Heart left ventricle (tissue), 16 donors: Measurements from ENCODE around the gene WNK2. TPM values are rescaled to one million over a fixed set of nuclear protein-coding genes. Genes with fewer than 3 reads are reported as not detected.
A peak's percentile ranks its signal among the peaks of the same experiment; 100 is the strongest.

Source experiments
- ATAC-seq, 4 donors: fragments of 200-7000 bp; cut with Tn5 transposase; one replicate each; pipeline ENCODE4 v1.9.1; 2020 to 2022; ENCODE audit warnings: moderate library complexity in 4 of 4, mild to moderate bottlenecking in 3 of 4, moderate number of reproducible peaks in 1 of 4
- DNase-seq, 5 donors: peaks; one replicate each; pipeline ENCODE4 v3.0.0-alpha.2; 2020
- H3K27ac ChIP-seq, 12 donors: fragments of 200-600 bp; sonication (generic) in 4 of 12; one replicate each; pipeline versions ENCODE4 v1.5.0 to v1.8.0; 2016 to 2022; ENCODE audit warnings: mild to moderate bottlenecking in 2 of 12
- H3K27me3 ChIP-seq, 9 donors: fragments of 200-600 bp; sonication (generic) in 2 of 9; one replicate each; pipeline versions ENCODE4 v1.5.1 to v1.8.0; 2016 to 2022; ENCODE audit warnings: mild to moderate bottlenecking in 3 of 9
- H3K36me3 ChIP-seq, 9 donors: fragments of 200-600 bp; sonication (generic) in 2 of 9; one replicate each; pipeline versions ENCODE4 v1.5.0 to v1.8.0; 2018 to 2022; ENCODE audit warnings: mild to moderate bottlenecking in 2 of 9
- H3K4me1 ChIP-seq, 12 donors: fragments of 200-600 bp; sonication (generic) in 4 of 12; one replicate each; pipeline versions ENCODE4 v1.5.0 to v1.8.0; 2016 to 2022; ENCODE audit warnings: mild to moderate bottlenecking in 3 of 12
- H3K4me3 ChIP-seq, 12 donors: fragments of 200-600 bp; sonication (generic) in 4 of 12; one replicate each; pipeline versions ENCODE4 v1.5.0 to v1.8.0; 2017 to 2022; ENCODE audit warnings: mild to moderate bottlenecking in 9 of 12, moderate library complexity in 4 of 12
- H3K9me3 ChIP-seq, 12 donors: fragments of 200-600 bp; sonication (generic) in 4 of 12; one replicate each; pipeline versions ENCODE4 v1.5.0 to v1.8.0; 2016 to 2022; ENCODE audit warnings: mild to moderate bottlenecking in 1 of 12
- POLR2A ChIP-seq, 2 donors: fragments of 450-650 bp; IDR thresholded peaks; one replicate each; pipeline ENCODE4 v1.6.1; 2017; ENCODE audit warnings: antibody characterized with exemption in 2 of 2, mild to moderate bottlenecking in 2 of 2, moderate library complexity in 2 of 2
- WGBS, 4 donors: extraction: QIAGEN DNeasy Blood & Tissue Kit in 2 of 4; methylation state at CpG; one replicate each; pipeline versions ENCODE4 v1.1.5 to v1.1.7; 2013 to 2018; 5-methylcytosine and 5-hydroxymethylcytosine counted together
- intact Hi-C, 10 donors: fragments of 100-400 bp; cut with DNase I; formaldehyde crosslinking; loops; one replicate each; pipeline versions ENCODE4 v1.11.1 to v1.14.2; 2022
- polyA plus RNA-seq, 2 donors: library from polyadenylated mRNA; stranded (reverse); fragments of 200-250 nt; gene quantifications; one replicate each; pipeline ENCODE4 v1.2.3, GENCODE V29; 2013
- total RNA-seq, 9 donors: library from RNA; depleted of rRNA in 2 of 9; stranded (reverse); fragments of >200 nt in 2 of 9; fragmentation: NEBNext Ultra II Directional in 3 of 9; extraction: Animal tissue kit (Norgen Biotek cat#: 25700) in 3 of 9; gene quantifications; one replicate each; pipeline versions ENCODE4 v1.1.0 to v1.2.4, GENCODE V29; 2016 to 2023
- TF ChIP-seq, protein P1 (sequence below), 12 donors: fragments of 200-600 bp; sonication (generic) in 4 of 12; IDR thresholded peaks; one replicate each; pipeline versions ENCODE4 v1.5.0 to v1.8.0; 2018 to 2022; ENCODE audit warnings: antibody characterized with exemption in 12 of 12, mild to moderate bottlenecking in 5 of 12
- donor health status: ischemic (EF 13 %, LVEDD 7.1; RV severe dilation, severe dysfunction).
- donor health status: healthy with polysubstance abuse.
- donor health status: DM: no; HTN: yes; CAD: no.
- donor health status: DM: no; HTN: no; CAD: no.
- donor health status: ischemic (EF 25% LVEDD 6.9; RV normal size, moderate dysfunction).
- donor health status: ischemic (EF 25% LVEDD 5.7; RV mildly dilated, moderate dysfunction).
- donor health status: healthy.
- donor health status: DM: yes; HTN: yes; CAD: no.
- donor health status: ischemic (EF 35%, LVEDD 5.7; RV mildly dilated, moderate dysfunction).
- donor health status: nonischemic (EF 11% LVEDD 7.7; RV severe dilation, severe dysfunction).
- donor health status: DM: yes; HTN: yes; CAD: no.
- donor health status: PGD.
- donor health status: ischemic (EF 29% LVEDD 5.4; RV normal size, mild dysfunction).
- donor health status: nonischemic (EF 23%, LVEDD 6.1; RV moderate dilation, normal function).

Gene WNK2
- total and polyA plus RNA-seq, 11 donors = 29.4 to 206 (median 112) TPM

DNA sequence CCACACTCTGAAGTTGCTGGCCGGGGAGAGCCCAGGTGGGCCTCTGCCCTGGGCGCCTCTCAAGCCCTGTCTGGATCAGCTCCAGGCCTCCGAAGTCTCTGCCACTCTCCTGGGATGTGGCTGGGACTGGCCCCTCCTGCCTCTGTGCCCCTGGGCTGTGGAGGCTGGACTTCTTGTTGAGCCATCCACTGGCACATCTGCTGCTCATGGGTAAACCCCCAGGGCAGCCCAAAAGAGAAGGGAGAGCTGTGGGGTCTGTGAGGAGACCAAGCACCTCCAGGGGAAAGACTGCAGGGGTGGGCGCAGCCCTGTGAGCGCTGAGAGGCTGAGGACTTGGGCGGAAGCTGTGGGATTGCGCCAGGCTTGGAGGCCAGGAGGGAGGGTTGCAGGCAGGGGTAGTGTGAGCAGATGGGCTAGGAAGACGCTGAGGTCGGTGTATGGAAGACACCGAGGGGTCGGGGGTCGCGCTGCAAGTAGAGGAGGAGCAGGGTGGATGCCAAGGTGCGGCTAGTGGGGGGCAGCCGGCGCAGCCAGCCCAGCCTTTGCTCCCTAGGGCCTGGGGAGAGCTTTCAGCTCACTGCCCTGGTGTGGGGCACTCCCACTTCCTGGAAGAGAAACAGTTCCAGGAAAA lies 118.1 kb downstream of the WNK2 start:
- Histone ChIP-seq H3K4me3 (no peak overlapping the region), H3K27me3 (no peaks in the 10 kb centered on the region), H3K4me1 (peaks cover 0 to 47% (median 14%) of the 10 kb centered on the region in 12 donors), H3K36me3 (peaks cover 0 to 7% (median 0%) of the 10 kb centered on the region in 9 donors), H3K9me3 (no peaks in the 10 kb centered on the region), H3K27ac (no peak overlapping the region)
- ATAC-seq = no peak
- intact Hi-C loops = loop anchor here in 8 of 10 donors (2.0 to 10.0 kb wide), 5 partner anchors 139 to 347 kb away; no protein-coding TSS in a partner anchor
- DNase-seq = peak in 1 of 5 donors; percentile 27
- WGBS, 4 donors = 79 to 84% (median 82%) methylated on average over 16 of the region's 16 CpGs
- TF ChIP-seq, protein P1, sequence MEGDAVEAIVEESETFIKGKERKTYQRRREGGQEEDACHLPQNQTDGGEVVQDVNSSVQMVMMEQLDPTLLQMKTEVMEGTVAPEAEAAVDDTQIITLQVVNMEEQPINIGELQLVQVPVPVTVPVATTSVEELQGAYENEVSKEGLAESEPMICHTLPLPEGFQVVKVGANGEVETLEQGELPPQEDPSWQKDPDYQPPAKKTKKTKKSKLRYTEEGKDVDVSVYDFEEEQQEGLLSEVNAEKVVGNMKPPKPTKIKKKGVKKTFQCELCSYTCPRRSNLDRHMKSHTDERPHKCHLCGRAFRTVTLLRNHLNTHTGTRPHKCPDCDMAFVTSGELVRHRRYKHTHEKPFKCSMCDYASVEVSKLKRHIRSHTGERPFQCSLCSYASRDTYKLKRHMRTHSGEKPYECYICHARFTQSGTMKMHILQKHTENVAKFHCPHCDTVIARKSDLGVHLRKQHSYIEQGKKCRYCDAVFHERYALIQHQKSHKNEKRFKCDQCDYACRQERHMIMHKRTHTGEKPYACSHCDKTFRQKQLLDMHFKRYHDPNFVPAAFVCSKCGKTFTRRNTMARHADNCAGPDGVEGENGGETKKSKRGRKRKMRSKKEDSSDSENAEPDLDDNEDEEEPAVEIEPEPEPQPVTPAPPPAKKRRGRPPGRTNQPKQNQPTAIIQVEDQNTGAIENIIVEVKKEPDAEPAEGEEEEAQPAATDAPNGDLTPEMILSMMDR (IDR thresholded peaks at IDR 0.05) = no peak
- no peak for TF ChIP-seq POLR2A (IDR thresholded peaks at IDR 0.05)

GRCh38 chr9:93302586-93303257 lies 118.8 kb downstream of the WNK2 start:
- no peak overlapping the region for H3K27ac ChIP-seq
- peak in 2 of 5 donors; percentile 69 to 71 for DNase-seq
- ATAC-seq = peak in 3 of 4 donors; percentile 8 to 36 (median 32)

DNA sequence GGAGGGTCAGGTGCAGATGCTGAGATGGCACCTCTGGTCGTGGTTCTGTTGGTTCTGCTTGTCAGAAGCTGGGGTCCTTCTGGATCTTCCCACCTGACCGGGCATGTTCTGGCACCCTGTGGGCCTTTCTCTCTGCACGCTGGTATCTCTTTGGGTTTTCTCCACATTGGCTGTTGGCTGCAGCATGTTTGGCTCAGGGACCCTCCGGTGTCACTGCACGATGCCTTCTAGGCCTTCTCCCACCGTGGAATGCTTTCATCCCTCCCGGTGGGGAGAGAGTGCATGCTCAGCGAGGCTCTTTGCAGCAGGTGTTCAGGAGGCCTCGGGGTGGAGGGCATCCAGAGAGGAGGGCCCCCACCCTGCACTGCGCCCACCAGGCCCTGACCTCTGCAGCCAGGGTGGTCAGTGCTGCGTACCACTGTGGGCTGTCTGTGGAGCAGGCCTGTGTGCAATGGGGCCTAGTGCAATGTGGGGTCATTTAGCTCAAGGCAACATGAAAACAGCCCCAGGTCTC lies 119.4 kb downstream of the WNK2 start:
- no peak overlapping the region for H3K4me3 ChIP-seq
- TF ChIP-seq, protein P1 (IDR thresholded peaks at IDR 0.05) = no peak
- no peak for TF ChIP-seq POLR2A (IDR thresholded peaks at IDR 0.05)
- no peaks in the 10 kb centered on the region for H3K27me3 ChIP-seq
- H3K36me3 ChIP-seq = peaks cover 0 to under 1% (median 0%) of the 10 kb centered on the region in 9 donors
- peaks cover 0 to 47% (median 14%) of the 10 kb centered on the region in 12 donors for H3K4me1 ChIP-seq
- 94 to 98% (median 94%) methylated on average over 7 to 11 of the region's 11 CpGs for WGBS, 4 donors
- peak in 2 of 5 donors; percentile 11 to 20 for DNase-seq
- H3K9me3 ChIP-seq = no peaks in the 10 kb centered on the region
- intact Hi-C loops = loop anchor here in 8 of 10 donors (2.0 to 10.0 kb wide), 5 partner anchors 141 to 349 kb away; no protein-coding TSS in a partner anchor
- no peak for ATAC-seq
- no peak overlapping the region for H3K27ac ChIP-seq

More at GRCh38 chr9:93302586-93303257, 118.8 kb downstream of the WNK2 start:
- Histone ChIP-seq H3K9me3 (no peaks in the 10 kb centered on the region), H3K27me3 (no peaks in the 10 kb centered on the region), H3K4me3 (no peak overlapping the region), H3K4me1 (peaks cover 0 to 47% (median 14%) of the 10 kb centered on the region in 12 donors), H3K36me3 (peaks cover 0 to 6% (median 0%) of the 10 kb centered on the region in 9 donors)
- intact Hi-C loops = loop anchor here in 8 of 10 donors (2.0 to 10.0 kb wide), 5 partner anchors 140 to 348 kb away; no protein-coding TSS in a partner anchor
- TF ChIP-seq POLR2A (IDR thresholded peaks at IDR 0.05) = no peak
- TF ChIP-seq, protein P1 (IDR thresholded peaks at IDR 0.05) = peak; percentile 35 to 62 (median 48)
- 82 to 87% (median 84%) methylated on average over 5 to 6 of the region's 6 CpGs for WGBS, 4 donors
